Embryonic facial prominence (tissue), 1 donor: Measurements from ENCODE around the gene HAVCR1.
"Not testable (repeated sequence)": the region's sequence is repeated elsewhere in the genome, so short reads cannot be mapped to it uniquely, and the experiment has no call there.

ENCODE experiments used
- DNase-seq: peaks from one replicate; pipeline ENCODE4 v3.0.0-alpha.2; 2016; ENCODE audit errors: extremely low spot score

HAVCR1 gene

GRCh38 chr5:157050050-157050449 is 8.9 kb downstream of the HAVCR1 start:
- DNase-seq = no peak

- no peak for DNase-seq
Measured at GRCh38 chr5:157049605-157050004, 9.3 kb downstream of the HAVCR1 start.

GRCh38 chr5:157047898-157048297 is 11.0 kb downstream of the HAVCR1 start:
- DNase-seq = no peak

- not testable (repeated sequence) for DNase-seq
Measured at GRCh38 chr5:157047016-157047415, 11.9 kb downstream of the HAVCR1 start.

GRCh38 chr5:157046041-157046440 is 12.9 kb downstream of the HAVCR1 start:
- no peak for DNase-seq

GRCh38 chr5:157045601-157046000 is 13.3 kb downstream of the HAVCR1 start:
- no peak for DNase-seq

- DNase-seq = no peak
Measured at GRCh38 chr5:157038568-157039187, 20.2 kb downstream of the HAVCR1 start.

- not testable (repeated sequence) for DNase-seq
Measured at GRCh38 chr5:157034106-157035072, 24.5 kb downstream of the HAVCR1 start.

- DNase-seq = no peak
Measured at GRCh38 chr5:157033071-157033583, 25.8 kb downstream of the HAVCR1 start.

- no peak for DNase-seq
Measured at GRCh38 chr5:157030692-157031091, 28.2 kb downstream of the HAVCR1 start.

GRCh38 chr5:157029457-157029856 is 29.5 kb downstream of the HAVCR1 start:
- no peak for DNase-seq

GRCh38 chr5:157027663-157028062 is 31.3 kb downstream of the HAVCR1 start:
- not testable (repeated sequence) for DNase-seq

- DNase-seq = no peak
Measured at GRCh38 chr5:157026789-157027424, 32.0 kb downstream of the HAVCR1 start.

GRCh38 chr5:157025093-157025698 is 33.7 kb downstream of the HAVCR1 start:
- no peak for DNase-seq

GRCh38 chr5:157024208-157024959 is 34.5 kb downstream of the HAVCR1 start:
- no peak for DNase-seq

GRCh38 chr5:157022024-157022423 is 36.9 kb downstream of the HAVCR1 start:
- no peak for DNase-seq

GRCh38 chr5:157020511-157021222 is 38.2 kb downstream of the HAVCR1 start:
- no peak for DNase-seq

GRCh38 chr5:157020002-157020401 is 38.9 kb downstream of the HAVCR1 start:
- DNase-seq = no peak

- not testable (repeated sequence) for DNase-seq
Measured at GRCh38 chr5:157014143-157014542, 44.8 kb downstream of the HAVCR1 start.

GRCh38 chr5:157006262-157006661 is 52.7 kb downstream of the HAVCR1 start:
- DNase-seq = no peak
